Adipose tissue (tissue), 3 donors: ENCODE measurements around the gene TMEM236. TPM values are rescaled to one million over a fixed set of nuclear protein-coding genes. Genes with fewer than 3 reads are reported as not detected.

ENCODE experiments used
- H3K27ac ChIP-seq: one replicate; pipeline ENCODE4 v1.5.1; 2013; ENCODE audit warnings: low read depth, low read length
- WGBS, 3 donors: extraction: QIAGEN DNeasy Blood & Tissue Kit; methylation state at CpG; one replicate each; pipeline ENCODE4 v1.1.7; 2013; 5-methylcytosine and 5-hydroxymethylcytosine counted together
- polyA plus RNA-seq, 3 donors: library from polyadenylated mRNA; stranded (reverse); fragments of 200-250 nt; gene quantifications; one replicate each; pipeline ENCODE4 v1.2.3, GENCODE V29; 2013
- donor health status: healthy with polysubstance abuse.
- donor health status: Bipolar disorder and iron deficiency.
- donor health status: healthy.

Gene TMEM236
- polyA plus RNA-seq, 3 donors = 0.13 to 0.79 (median 0.24) TPM

GRCh38 chr10:17736223-17736622 lies 15.8 kb upstream of the TMEM236 start:
- H3K27ac ChIP-seq = no peak overlapping the region
- WGBS, 3 donors = 94 to 97% (median 96%) methylated on average over 2 of the region's 2 CpGs

GRCh38 chr10:17737027-17737965 lies 14.7 kb upstream of the TMEM236 start:
- H3K27ac ChIP-seq = no peak overlapping the region
- WGBS, 3 donors = 46% methylated on average over 12 of the region's 12 CpGs

GRCh38 chr10:17740668-17741067 lies 11.3 kb upstream of the TMEM236 start:
- WGBS, 3 donors = 84 to 90% (median 84%) methylated on average over 1 of the region's 1 CpG
- no peak overlapping the region for H3K27ac ChIP-seq

- H3K27ac ChIP-seq = no peak overlapping the region
- WGBS, 3 donors = 21 to 33% (median 27%) methylated on average over 14 of the region's 14 CpGs
Observed at GRCh38 chr10:17742918-17743317, 9.1 kb upstream of the TMEM236 start.

GRCh38 chr10:17743437-17743836 lies 8.6 kb upstream of the TMEM236 start:
- WGBS, 3 donors = 92 to 95% (median 94%) methylated on average over 3 of the region's 3 CpGs

GRCh38 chr10:17744341-17744861 lies 7.6 kb upstream of the TMEM236 start:
- WGBS, 3 donors = 36 to 70% (median 47%) methylated on average over 6 of the region's 6 CpGs
- no peak overlapping the region for H3K27ac ChIP-seq

More at GRCh38 chr10:17743437-17743836, 8.6 kb upstream of the TMEM236 start:
- no peak overlapping the region for H3K27ac ChIP-seq

- no peak overlapping the region for H3K27ac ChIP-seq
- whole genome bisulfite sequencing, 3 donors = 80 to 89% (median 86%) methylated on average over 10 of the region's 10 CpGs
Observed at GRCh38 chr10:17747883-17748550, 4.0 kb upstream of the TMEM236 start.

- 92 to 97% (median 96%) methylated on average over 8 of the region's 8 CpGs for WGBS, 3 donors
Observed at GRCh38 chr10:17749890-17750289, 2.1 kb upstream of the TMEM236 start.

GRCh38 chr10:17756557-17757217 lies 4.7 kb downstream of the TMEM236 start:
- no peak overlapping the region for H3K27ac ChIP-seq
- 46 to 52% (median 50%) methylated on average over 7 of the region's 7 CpGs for WGBS, 3 donors

More at GRCh38 chr10:17749890-17750289, 2.1 kb upstream of the TMEM236 start:
- H3K27ac ChIP-seq = no peak overlapping the region

GRCh38 chr10:17758200-17758599 lies 6.2 kb downstream of the TMEM236 start:
- WGBS, 3 donors = 68 to 91% (median 90%) methylated on average over 2 of the region's 2 CpGs
- no peak overlapping the region for H3K27ac ChIP-seq

- H3K27ac ChIP-seq = no peak overlapping the region
Observed at GRCh38 chr10:17758896-17759295, 6.9 kb downstream of the TMEM236 start.

GRCh38 chr10:17764142-17764541 lies 12.1 kb downstream of the TMEM236 start:
- 66 to 78% (median 71%) methylated on average over 4 of the region's 4 CpGs for whole genome bisulfite sequencing, 3 donors
- H3K27ac ChIP-seq = no peak overlapping the region

- WGBS, 3 donors = 57 to 74% (median 68%) methylated on average over 3 of the region's 3 CpGs
- no peak overlapping the region for H3K27ac ChIP-seq
Observed at GRCh38 chr10:17765602-17766001, 13.6 kb downstream of the TMEM236 start.

- 77 to 81% (median 80%) methylated on average over 1 of the region's 1 CpG for WGBS, 3 donors
Observed at GRCh38 chr10:17766731-17767130, 14.7 kb downstream of the TMEM236 start.

GRCh38 chr10:17768496-17768895 lies 16.5 kb downstream of the TMEM236 start:
- no peak overlapping the region for H3K27ac ChIP-seq
- 79 to 92% (median 80%) methylated on average over 5 of the region's 5 CpGs for WGBS, 3 donors

More at GRCh38 chr10:17766731-17767130, 14.7 kb downstream of the TMEM236 start:
- no peak overlapping the region for H3K27ac ChIP-seq

- 50 to 63% (median 51%) methylated on average over 5 of the region's 5 CpGs for WGBS, 3 donors
- H3K27ac ChIP-seq = no peak overlapping the region
Observed at GRCh38 chr10:17768957-17769356, 17.0 kb downstream of the TMEM236 start.

GRCh38 chr10:17771017-17771416 lies 19.0 kb downstream of the TMEM236 start:
- H3K27ac ChIP-seq = no peak overlapping the region
- 56 to 80% (median 57%) methylated on average over 4 of the region's 4 CpGs for WGBS, 3 donors

GRCh38 chr10:17779784-17780183 lies 27.8 kb downstream of the TMEM236 start:
- 23 to 62% (median 25%) methylated on average over 4 of the region's 4 CpGs for WGBS, 3 donors
- no peak overlapping the region for H3K27ac ChIP-seq

GRCh38 chr10:17780727-17781126 lies 28.7 kb downstream of the TMEM236 start:
- 92 to 98% (median 92%) methylated on average over 4 of the region's 4 CpGs for WGBS, 3 donors
- H3K27ac ChIP-seq = no peak overlapping the region
